H9 (cell line): ENCODE data around the gene NLRP1. TPM values are rescaled to one million over a fixed set of nuclear protein-coding genes. Genes with fewer than 3 reads are reported as not detected.
A peak's percentile ranks its signal among the peaks of the same experiment; 100 is the strongest.

ENCODE experiments used
- DNase-seq: peaks from one replicate; pipeline ENCODE4 v3.0.0-alpha.2; 2017
- H2AFZ ChIP-seq: one replicate; pipeline ENCODE4 v1.6.1; 2013; ENCODE audit warnings: mild to moderate bottlenecking, low read length, control low read depth, moderate library complexity
- H2AK5ac ChIP-seq: 2 replicates; pipeline ENCODE4 v1.6.1; 2013; ENCODE audit warnings: low read length, control low read depth, mixed read lengths; ENCODE audit not compliant: insufficient read length
- H2BK120ac ChIP-seq: one replicate; pipeline ENCODE4 v1.6.1; 2013; ENCODE audit warnings: low read depth, mild to moderate bottlenecking, low read length, control low read depth, inconsistent platforms; ENCODE audit not compliant: poor library complexity, severe bottlenecking
- H2BK12ac ChIP-seq: 2 replicates; pipeline ENCODE4 v1.6.1; 2013; ENCODE audit warnings: low read length, control low read depth, mixed read lengths, low read depth; ENCODE audit not compliant: insufficient read length
- H2BK15ac ChIP-seq: 2 replicates; pipeline ENCODE4 v1.6.1; 2013; ENCODE audit warnings: low read depth, low read length, control low read depth
- H2BK20ac ChIP-seq: one replicate; pipeline ENCODE4 v1.6.1; 2013; ENCODE audit warnings: low read depth, mild to moderate bottlenecking, low read length, control low read depth, inconsistent platforms; ENCODE audit not compliant: poor library complexity, severe bottlenecking
- H2BK5ac ChIP-seq: 2 replicates; pipeline ENCODE4 v1.6.1; 2013; ENCODE audit warnings: low read length, control low read depth, mixed read lengths; ENCODE audit not compliant: insufficient read length
- H3K14ac ChIP-seq: 2 replicates; pipeline ENCODE4 v1.6.1; 2013; ENCODE audit warnings: low read length, control low read depth; ENCODE audit not compliant: insufficient read depth
- H3K18ac ChIP-seq: 2 replicates; pipeline ENCODE4 v1.6.1; 2013; ENCODE audit warnings: low read depth, mild to moderate bottlenecking, mixed read lengths, low read length, control low read depth; ENCODE audit not compliant: insufficient read length
- H3K23ac ChIP-seq: 2 replicates; pipeline ENCODE4 v1.6.1; 2013; ENCODE audit warnings: low read length, control low read depth, mixed read lengths, low read depth; ENCODE audit not compliant: insufficient read length
- H3K23me2 ChIP-seq: 2 replicates; pipeline ENCODE4 v1.6.1; 2013; ENCODE audit warnings: low read depth, mild to moderate bottlenecking, mixed read lengths, low read length, control low read depth; ENCODE audit not compliant: insufficient read length, poor library complexity, severe bottlenecking
- H3K27ac ChIP-seq: 2 replicates; pipeline ENCODE4 v1.5.1; 2013; ENCODE audit warnings: low read length, control low read depth, mixed read lengths, low read depth; ENCODE audit not compliant: insufficient read length
- H3K27me3 ChIP-seq: 2 replicates; pipeline ENCODE4 v1.6.1; 2013; ENCODE audit warnings: low read length, control low read depth, inconsistent platforms; ENCODE audit not compliant: insufficient read depth
- H3K4ac ChIP-seq: 2 replicates; pipeline ENCODE4 v1.6.1; 2013; ENCODE audit warnings: low read depth, mild to moderate bottlenecking, control low read depth, inconsistent platforms, low read length, moderate library complexity
- H3K4me1 ChIP-seq: 2 replicates; pipeline ENCODE4 v1.6.1; 2013; ENCODE audit warnings: low read length, control low read depth, inconsistent platforms; ENCODE audit not compliant: insufficient read depth
- H3K4me2 ChIP-seq: 2 replicates; pipeline ENCODE4 v1.6.1; 2013; ENCODE audit warnings: low read length, control low read depth, mixed read lengths; ENCODE audit not compliant: insufficient read length, insufficient read depth
- H3K56ac ChIP-seq: 2 replicates; pipeline ENCODE4 v1.6.1; 2013; ENCODE audit warnings: low read depth, mild to moderate bottlenecking, mixed read lengths, low read length, control low read depth; ENCODE audit not compliant: insufficient read length
- H3K79me1 ChIP-seq: 2 replicates; pipeline ENCODE4 v1.6.1; 2013; ENCODE audit warnings: low read depth, mild to moderate bottlenecking, moderate library complexity, low read length, control low read depth, inconsistent platforms; ENCODE audit not compliant: insufficient read depth, poor library complexity, severe bottlenecking
- H3K79me2 ChIP-seq: 2 replicates; pipeline ENCODE4 v1.6.1; 2013; ENCODE audit warnings: low read length, control low read depth, inconsistent platforms; ENCODE audit not compliant: insufficient read depth
- H3K9ac ChIP-seq: 2 replicates; pipeline ENCODE4 v1.6.1; 2013; ENCODE audit warnings: low read length, control low read depth, mixed read lengths; ENCODE audit not compliant: insufficient read length; ENCODE audit errors: extremely low read depth
- H3K9me3 ChIP-seq: one replicate; pipeline ENCODE4 v1.6.1; 2013; ENCODE audit warnings: low read depth, low read length, inconsistent platforms; ENCODE audit not compliant: control insufficient read depth
- H3T11ph ChIP-seq: one replicate; pipeline ENCODE4 v1.6.1; 2013; ENCODE audit warnings: mild to moderate bottlenecking, low read length, control low read depth, inconsistent platforms
- H4K20me1 ChIP-seq: one replicate; pipeline ENCODE4 v1.6.1; 2013; ENCODE audit not compliant: control insufficient read depth, insufficient read length, insufficient read depth
- H4K5ac ChIP-seq: 2 replicates; pipeline ENCODE4 v1.6.1; 2013; ENCODE audit warnings: low read depth, mild to moderate bottlenecking, mixed read lengths, low read length, control low read depth; ENCODE audit not compliant: insufficient read length
- H4K8ac ChIP-seq: replicated peaks from 2 replicates; pipeline ENCODE4 v1.6.1; 2013; ENCODE audit warnings: low read length, control low read depth, mixed read lengths, low read depth; ENCODE audit not compliant: insufficient read length
- H4K91ac ChIP-seq: 2 replicates; pipeline ENCODE4 v1.6.1; 2013; ENCODE audit warnings: low read depth, mild to moderate bottlenecking, moderate library complexity, mixed read lengths, low read length, control low read depth; ENCODE audit not compliant: insufficient read length
- H3K27ac Mint-ChIP-seq, 3 experiments: 2 replicates in 2 of 3; 3 replicates in 1 of 3; pipeline ENCODE4 v1.8.0; 2020 to 2021; ENCODE audit warnings: mixed read lengths in 3 of 3, mild to moderate bottlenecking in 1 of 3, moderate library complexity in 1 of 3
- H3K27me3 Mint-ChIP-seq: 2 replicates; pipeline ENCODE4 v1.8.0; 2021; ENCODE audit warnings: low read depth, mild to moderate bottlenecking, moderate library complexity, mixed read lengths
- H3K36me3 Mint-ChIP-seq, 3 experiments: 2 replicates in 2 of 3; 3 replicates in 1 of 3; pipeline ENCODE4 v1.8.0; 2020 to 2021; ENCODE audit warnings: low read depth in 3 of 3, mixed read lengths in 3 of 3; ENCODE audit not compliant: insufficient read depth in 1 of 3
- H3K4me1 Mint-ChIP-seq, 2 experiments: 2 replicates each; pipeline ENCODE4 v1.8.0; 2020; ENCODE audit warnings: mixed read lengths in 2 of 2
- H3K4me3 Mint-ChIP-seq, 2 experiments: 2 replicates in 1 of 2; 3 replicates in 1 of 2; pipeline ENCODE4 v1.8.0; 2020 to 2021; ENCODE audit warnings: mild to moderate bottlenecking in 2 of 2, mixed read lengths in 2 of 2, moderate library complexity in 1 of 2
- H3K9me3 Mint-ChIP-seq, 2 experiments: 2 replicates in 1 of 2; 3 replicates in 1 of 2; pipeline ENCODE4 v1.8.0; 2020; ENCODE audit warnings: mild to moderate bottlenecking in 2 of 2, mixed read lengths in 2 of 2, moderate library complexity in 1 of 2
- CTCF ChIP-seq: fragments of 200-600 bp; sonication (generic); conservative IDR thresholded peaks from 3 replicates; pipeline ENCODE4 v1.8.0; 2021; ENCODE audit warnings: antibody characterized with exemption, mild to moderate bottlenecking
- WGBS: extraction: QIAGEN DNeasy Blood & Tissue Kit; methylation state at CpG from one replicate; pipeline ENCODE4 v1.1.7; 2013; ENCODE audit warnings: missing lambda C conversion rate, low lambda C conversion rate, mixed read lengths; ENCODE audit not compliant: insufficient read length; ENCODE audit errors: extremely low coverage; 5-methylcytosine and 5-hydroxymethylcytosine counted together
- total RNA-seq: library from RNA; stranded (reverse); gene quantifications from 2 replicates; pipeline ENCODE4 v1.2.1, GENCODE V29; 2021

NLRP1 gene
- total RNA-seq, 1 experiment from 2014 or later = 12.1 TPM

DNA sequence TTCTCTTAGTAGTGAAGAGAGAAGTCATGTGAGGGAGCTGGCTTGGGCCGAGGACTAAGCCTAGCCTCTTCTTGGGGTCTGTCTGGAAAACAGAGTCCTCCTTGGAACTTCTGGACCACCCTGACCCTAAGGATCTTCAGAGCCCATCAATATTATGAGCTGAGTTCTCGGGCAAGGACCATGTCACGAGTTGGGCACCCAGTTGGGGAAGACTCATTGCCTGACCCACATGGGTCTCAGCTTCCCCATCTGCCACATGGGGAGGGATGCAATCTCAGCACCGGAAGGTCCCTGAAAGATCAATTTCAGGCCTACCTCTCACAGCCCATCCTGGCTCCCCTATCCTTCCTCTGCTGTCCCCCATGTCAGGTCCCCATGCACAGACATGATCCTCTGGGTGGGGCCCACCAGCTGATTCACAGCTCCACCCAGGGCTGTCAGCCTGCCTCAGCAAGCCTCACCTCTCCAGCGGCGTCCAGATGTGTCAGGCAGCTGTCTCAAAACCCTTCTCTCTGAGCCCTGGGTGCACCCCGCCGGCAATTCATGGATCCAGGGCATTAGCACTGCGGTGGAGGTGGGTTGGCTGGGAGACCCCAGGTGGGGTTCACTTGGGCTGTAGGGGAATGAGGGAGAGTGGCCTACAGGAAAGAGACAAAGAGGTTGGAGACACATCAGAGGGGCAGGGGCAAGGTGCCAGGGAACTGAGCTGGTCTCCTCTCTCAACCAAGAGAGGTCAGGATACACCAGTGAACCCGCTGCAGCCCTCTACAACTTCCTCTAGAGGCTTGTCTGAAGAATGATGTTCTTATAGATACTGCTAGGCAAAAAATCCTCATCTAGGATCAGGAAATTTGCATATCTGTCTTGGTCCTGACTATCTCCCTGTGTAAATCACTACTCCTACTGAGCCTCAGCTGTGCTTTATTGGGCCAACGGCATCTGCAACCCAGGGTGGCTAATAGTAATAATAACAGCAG lies 1.8 kb downstream of the NLRP1 start:
- Histone ChIP-seq H3K79me1 (no peaks in the 10 kb centered on the region), H2AFZ (no peak overlapping the region), H3T11ph (no peak overlapping the region), H3K9me3 (no peaks in the 10 kb centered on the region), H2BK5ac (no peak overlapping the region), H3K18ac (no peak overlapping the region), H3K27ac (no peak overlapping the region), H2BK12ac (no peak overlapping the region), H2AK5ac (no peak overlapping the region), H3K23ac (no peak overlapping the region), H3K79me2 (no peaks in the 10 kb centered on the region), H4K8ac (no peak overlapping the region), H3K4me2 (no peak overlapping the region), H4K91ac (no peak overlapping the region), H3K27me3 (no peaks in the 10 kb centered on the region), H3K23me2 (no peaks in the 10 kb centered on the region), H3K4me1 (0 out of 2 replicates have a peak, but pooled peaks cover 2% of the 10 kb centered on the region), H3K4ac (no peak overlapping the region), H2BK120ac (no peak overlapping the region), H3K56ac (no peak overlapping the region), H3K9ac (no peak overlapping the region), H4K5ac (no peak overlapping the region), H2BK15ac (no peak overlapping the region), H2BK20ac (no peak overlapping the region), H4K20me1 (no peaks in the 10 kb centered on the region), H3K14ac (no peak overlapping the region)
- WGBS = no CpG with 5 or more reads among the region's 11 CpGs
- Mint-ChIP-seq H3K27me3 (peaks cover 1% of the 10 kb centered on the region), H3K9me3 (peaks cover 4 to 7% of the 10 kb centered on the region in 2 experiments; a peak in 4 of 5 replicates), H3K4me3 (no peak overlapping the region; a peak in 1 of 5 replicates), H3K4me1 (peaks cover 8 to 11% of the 10 kb centered on the region in 2 experiments), H3K36me3 (no peaks in the 10 kb centered on the region; a peak in 1 of 7 replicates), H3K27ac (peak overlapping the region in 1 of 3 experiments; percentile 70; a peak in 3 of 7 replicates)
- TF ChIP-seq CTCF = no peak
- no peak for DNase-seq
